GM19099 (cell line): ENCODE measurements around the gene SIGLEC6.

ENCODE experiments used
- POLR2A ChIP-seq: IDR thresholded peaks from 3 replicates; pipeline ENCODE4 v1.6.1; 2011; ENCODE audit warnings: low read depth; ENCODE audit not compliant: insufficient read length; ENCODE audit errors: extremely low read depth

The SIGLEC6 gene

GRCh38 chr19:51535535-51535934 lies 4.1 kb upstream of the SIGLEC6 start:
- TF ChIP-seq POLR2A, result no peak

- TF ChIP-seq POLR2A, result no peak
Measured at GRCh38 chr19:51530616-51531015, 854 bp downstream of the SIGLEC6 start.

- TF ChIP-seq POLR2A, result no peak
Measured at GRCh38 chr19:51529301-51529700, 2.2 kb downstream of the SIGLEC6 start.

GRCh38 chr19:51525651-51526050 lies 5.8 kb downstream of the SIGLEC6 start:
- no peak for TF ChIP-seq POLR2A

GRCh38 chr19:51524666-51525264 lies 6.7 kb downstream of the SIGLEC6 start:
- no peak for TF ChIP-seq POLR2A

- no peak for TF ChIP-seq POLR2A
Measured at GRCh38 chr19:51521781-51522180, 9.7 kb downstream of the SIGLEC6 start.

- no peak for TF ChIP-seq POLR2A
Measured at GRCh38 chr19:51521357-51521756, 10.1 kb downstream of the SIGLEC6 start.

GRCh38 chr19:51520728-51521127 lies 10.7 kb downstream of the SIGLEC6 start:
- no peak for TF ChIP-seq POLR2A

- TF ChIP-seq POLR2A, result no peak
Measured at GRCh38 chr19:51514866-51515481, 16.5 kb downstream of the SIGLEC6 start.

- TF ChIP-seq POLR2A, result no peak
Measured at GRCh38 chr19:51513968-51514367, 17.5 kb downstream of the SIGLEC6 start.

- no peak for TF ChIP-seq POLR2A
Measured at GRCh38 chr19:51511353-51511752, 20.1 kb downstream of the SIGLEC6 start.

GRCh38 chr19:51509823-51510660 lies 21.4 kb downstream of the SIGLEC6 start:
- TF ChIP-seq POLR2A, result no peak

GRCh38 chr19:51508059-51508733 lies 23.3 kb downstream of the SIGLEC6 start:
- TF ChIP-seq POLR2A, result no peak

- no peak for TF ChIP-seq POLR2A
Measured at GRCh38 chr19:51507640-51508058, 23.8 kb downstream of the SIGLEC6 start.

GRCh38 chr19:51507192-51507591 lies 24.3 kb downstream of the SIGLEC6 start:
- TF ChIP-seq POLR2A, result no peak

GRCh38 chr19:51505904-51506303 lies 25.6 kb downstream of the SIGLEC6 start:
- no peak for TF ChIP-seq POLR2A

- TF ChIP-seq POLR2A, result no peak
Measured at GRCh38 chr19:51503896-51504295, 27.6 kb downstream of the SIGLEC6 start.
